T1000 (cell line): ENCODE data around the gene DENND1A.

Experiments
- DNase-seq: peaks from one replicate; lab custom pipeline; 2025; ENCODE audit warnings: mixed read lengths; lab: John Stamatoyannopoulos, UW

DENND1A gene

GRCh38 chr9:123541411-123541810, 388.5 kb downstream of the DENND1A start:
- no peak for DNase-seq

- DNase-seq, result no peak
These were observed 389.5 kb downstream of the DENND1A start for GRCh38 chr9:123540457-123540856.

- DNase-seq, result no peak
These were observed 392.1 kb downstream of the DENND1A start for GRCh38 chr9:123537809-123538208.

DNA sequence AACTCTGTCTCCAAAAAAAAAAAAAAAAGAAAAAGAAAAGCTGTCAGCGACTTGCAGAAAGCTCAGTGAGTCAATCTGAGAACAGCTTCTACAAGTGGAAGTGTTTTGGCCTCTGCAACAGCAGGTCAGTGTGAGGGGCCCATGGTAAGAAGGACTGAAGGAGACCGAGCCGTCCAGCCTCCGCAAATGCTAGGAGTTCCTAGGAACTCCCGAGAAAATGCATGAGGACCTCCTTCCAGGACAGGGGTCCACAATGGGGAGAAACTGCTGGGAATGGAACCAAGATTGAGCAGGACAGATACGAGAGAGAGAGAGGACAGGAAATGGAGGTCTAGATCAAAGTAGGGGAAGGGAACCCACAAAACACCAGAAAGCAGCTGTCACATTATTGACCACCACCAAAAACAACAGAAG, 393.5 kb downstream of the DENND1A start:
- no peak for DNase-seq

DNA sequence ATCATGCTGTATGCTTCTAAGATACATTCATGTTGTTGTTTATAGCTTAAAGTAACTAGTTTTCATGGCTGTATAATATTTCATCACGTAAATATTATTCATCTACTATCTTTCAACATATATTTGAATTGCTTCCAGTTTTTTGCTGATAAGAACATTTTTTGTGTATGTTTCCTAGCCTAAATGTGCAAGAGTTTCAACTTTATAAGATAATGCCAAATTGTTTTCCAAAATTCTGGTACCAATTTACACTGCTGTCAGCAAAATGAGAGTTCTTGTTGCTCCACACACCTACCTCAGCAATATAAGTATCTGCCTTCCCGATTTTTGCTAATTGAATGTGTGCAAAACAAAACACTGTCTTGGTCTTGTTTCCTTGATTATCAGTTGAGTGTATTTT, 395.6 kb downstream of the DENND1A start:
- DNase-seq, result no peak

DNA sequence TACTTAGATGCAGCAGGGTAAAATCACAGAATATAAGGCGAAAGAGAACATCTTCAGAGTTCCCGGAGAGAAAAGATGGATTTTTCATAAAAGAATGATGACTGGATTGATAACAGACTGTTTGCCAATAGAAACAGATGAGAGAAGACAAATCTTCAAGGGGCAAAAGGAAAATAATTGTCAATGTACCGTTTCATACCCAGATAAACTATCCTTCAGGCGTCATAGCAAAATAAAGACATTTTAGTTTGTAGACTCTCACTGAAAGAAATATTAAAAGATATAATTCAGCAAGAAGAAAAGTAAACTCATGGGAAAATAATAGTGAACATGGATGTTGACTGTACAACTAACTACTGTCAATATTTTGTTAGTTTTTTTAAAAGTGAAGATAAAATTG, 399.7 kb downstream of the DENND1A start:
- no peak for DNase-seq

- DNase-seq, result no peak
These were observed 401.4 kb downstream of the DENND1A start for GRCh38 chr9:123528501-123528900.

GRCh38 chr9:123527981-123528380, 401.9 kb downstream of the DENND1A start:
- DNase-seq, result no peak

DNA sequence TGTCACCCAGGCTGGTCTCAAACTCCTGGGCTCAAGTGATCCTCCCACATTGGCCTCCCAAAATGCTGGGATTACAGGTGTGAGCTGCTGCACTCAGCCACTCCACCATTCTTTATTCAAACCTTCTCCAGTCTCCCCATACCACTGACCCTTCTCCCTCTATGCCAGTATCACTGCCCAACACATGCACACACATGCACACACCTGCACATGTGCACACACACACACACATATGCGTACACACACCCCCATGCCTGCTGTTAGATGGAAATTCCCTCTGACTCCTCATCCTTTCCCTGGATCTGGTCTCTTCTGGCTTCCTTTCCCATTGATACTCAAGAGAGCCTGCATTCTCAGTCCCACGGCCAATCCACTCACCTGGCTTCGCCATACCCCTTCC, 404.0 kb downstream of the DENND1A start:
- DNase-seq, result no peak

- no peak for DNase-seq
These were observed 404.5 kb downstream of the DENND1A start for GRCh38 chr9:123525424-123525823.

DNA sequence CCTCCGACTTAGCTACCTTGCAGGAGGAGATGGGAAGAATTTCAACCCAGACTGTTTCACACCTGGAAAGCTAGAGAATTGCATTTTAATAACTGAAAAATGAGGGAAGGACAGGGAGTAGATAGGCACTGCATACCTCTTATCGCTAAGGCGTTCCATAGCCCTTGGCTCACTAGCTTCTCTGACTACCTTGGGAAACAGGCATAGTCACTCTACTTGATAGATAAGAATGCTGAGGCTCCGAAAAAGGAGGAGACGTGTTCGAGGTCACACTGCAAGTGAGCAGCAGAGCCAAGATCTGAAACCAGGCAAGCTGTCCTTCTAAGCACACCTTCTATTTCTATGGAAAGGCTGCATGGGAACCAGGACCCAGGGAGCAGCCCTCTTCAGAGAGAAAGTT, 405.1 kb downstream of the DENND1A start:
- DNase-seq, result no peak

GRCh38 chr9:123523845-123524244, 406.1 kb downstream of the DENND1A start:
- no peak for DNase-seq

GRCh38 chr9:123523001-123523400, 406.9 kb downstream of the DENND1A start:
- DNase-seq, result no peak

- no peak for DNase-seq
These were observed 407.7 kb downstream of the DENND1A start for GRCh38 chr9:123522251-123522650.

DNA sequence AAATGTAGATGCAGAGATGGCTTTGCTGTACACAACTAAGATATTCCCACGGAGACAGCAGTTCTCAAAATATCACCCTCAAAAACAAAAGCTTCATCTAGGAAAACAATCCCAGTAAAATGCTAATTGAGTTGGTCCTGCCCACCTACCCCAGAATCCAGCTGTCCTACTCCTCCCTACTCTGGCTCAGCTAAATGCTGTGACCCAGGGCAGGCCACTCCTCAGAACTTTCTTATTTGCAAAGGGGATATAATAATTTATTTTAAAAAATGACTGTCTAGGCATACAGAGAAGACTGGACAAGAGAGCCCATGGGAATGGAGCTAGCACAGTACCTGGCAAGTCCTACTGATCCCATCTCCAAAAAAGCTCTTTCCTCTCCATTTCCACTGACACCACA, 411.6 kb downstream of the DENND1A start:
- DNase-seq, result no peak

GRCh38 chr9:123517512-123517911, 412.4 kb downstream of the DENND1A start:
- no peak for DNase-seq

DNA sequence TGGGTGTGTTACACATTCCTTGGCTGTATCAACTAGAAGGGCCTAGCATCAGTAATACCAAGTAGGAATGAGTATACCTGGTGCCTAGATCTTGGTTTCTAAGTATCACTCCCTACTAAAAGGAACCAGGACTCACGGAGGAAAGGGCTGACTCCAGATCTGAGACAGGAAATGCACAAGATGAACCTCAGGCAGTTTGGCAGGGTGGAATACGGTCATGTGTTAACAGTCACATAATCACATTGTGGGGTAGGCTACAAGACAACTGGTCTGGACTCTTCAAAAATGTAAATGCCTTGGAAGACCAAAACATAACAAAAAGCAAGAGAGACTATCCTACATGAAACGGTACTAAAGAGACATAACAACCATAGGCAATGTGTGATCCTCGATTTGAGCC, 415.2 kb downstream of the DENND1A start:
- no peak for DNase-seq

GRCh38 chr9:123513554-123513953, 416.4 kb downstream of the DENND1A start:
- no peak for DNase-seq

DNA sequence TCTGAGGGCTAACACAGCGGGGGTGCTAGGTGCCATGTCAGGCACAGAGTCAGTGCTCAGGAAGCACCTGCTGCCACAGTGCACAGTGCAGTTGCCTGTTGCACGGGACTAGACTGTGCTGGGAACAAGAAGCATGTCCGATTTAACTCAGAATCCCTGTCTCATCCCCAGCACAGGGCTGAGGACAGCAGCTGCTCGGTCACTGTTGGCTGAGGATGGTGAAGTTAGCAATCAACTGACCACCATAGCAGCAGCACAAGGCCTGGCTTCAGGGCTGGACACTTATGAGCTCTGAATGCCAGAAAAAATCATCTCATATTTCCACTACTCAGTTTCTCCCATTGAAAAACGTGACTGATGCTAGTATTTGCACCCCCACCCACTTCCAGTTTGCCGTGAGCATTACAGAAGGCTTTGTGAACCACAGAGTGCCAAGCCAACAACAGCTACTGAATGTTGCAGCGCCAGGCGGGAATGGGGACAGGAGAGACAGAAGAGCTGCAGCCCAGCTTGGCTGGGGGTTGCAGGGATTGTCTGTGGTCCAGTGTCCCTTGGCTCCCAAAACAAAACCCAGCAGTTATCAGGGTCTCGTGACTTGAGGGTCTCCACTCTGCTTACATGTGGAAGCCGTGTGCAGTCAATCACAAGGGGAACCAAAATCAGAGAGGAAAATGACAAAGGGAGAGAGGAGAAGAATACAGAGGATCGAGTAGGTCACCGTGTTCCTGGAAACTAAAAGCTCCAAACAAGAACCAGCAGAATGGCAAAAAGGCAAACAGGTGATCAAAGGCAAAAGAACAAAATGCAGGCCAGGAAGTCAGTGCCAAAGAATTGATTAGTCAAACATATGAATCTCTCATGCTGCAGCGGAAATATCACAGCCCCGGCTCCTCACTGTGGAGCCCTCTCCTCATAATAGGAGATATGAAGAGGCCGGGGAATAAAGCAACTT, 418.3 kb downstream of the DENND1A start:
- no peak for DNase-seq

GRCh38 chr9:123509646-123510045, 420.3 kb downstream of the DENND1A start:
- no peak for DNase-seq

- no peak for DNase-seq
These were observed 421.9 kb downstream of the DENND1A start for GRCh38 chr9:123508048-123508447.

GRCh38 chr9:123505496-123505895, 424.4 kb downstream of the DENND1A start:
- DNase-seq, result no peak

GRCh38 chr9:123500336-123500735, 429.6 kb downstream of the DENND1A start:
- no peak for DNase-seq

DNA sequence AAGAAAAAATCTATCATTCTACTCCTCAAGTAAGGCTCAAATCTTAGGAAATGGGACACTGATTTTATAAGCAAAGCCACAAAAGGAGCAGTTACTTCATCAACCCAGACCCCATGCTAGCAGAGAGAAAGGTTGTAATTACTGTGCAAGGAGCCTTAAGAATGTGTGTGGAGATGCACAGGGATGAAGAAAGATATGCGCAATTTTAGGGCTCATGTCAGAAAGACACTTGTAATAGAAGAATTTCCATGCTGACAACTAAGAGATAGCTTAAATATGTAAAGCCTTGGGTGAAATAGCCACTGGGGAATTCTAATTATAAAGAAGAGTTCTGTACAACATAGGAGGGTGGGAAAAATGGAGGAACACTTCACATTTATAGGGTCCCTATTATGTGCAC, 432.1 kb downstream of the DENND1A start:
- DNase-seq, result no peak
